WTC11 (cell line): ENCODE results near the gene TMEM150B.

Source experiments
- TF ChIP-seq, protein P1 (sequence below): sonication (generic); formaldehyde crosslinking; IDR thresholded peaks from 2 replicates; pipeline ENCODE4 v1.8.1; 2023; ENCODE audit warnings: mild to moderate bottlenecking, missing genetic modification reagents, borderline replicate concordance
- TF ChIP-seq, protein P2 (sequence below): fragments of 200-600 bp; IDR thresholded peaks from 2 replicates; pipeline ENCODE4 v1.8.0; 2022; ENCODE audit warnings: antibody characterized with exemption
- TF ChIP-seq, protein P3 (sequence below): sonication (generic); formaldehyde crosslinking; conservative IDR thresholded peaks from 2 replicates; pipeline ENCODE4 v1.8.1; 2022; ENCODE audit warnings: mild to moderate bottlenecking, missing genetic modification reagents

DNA sequence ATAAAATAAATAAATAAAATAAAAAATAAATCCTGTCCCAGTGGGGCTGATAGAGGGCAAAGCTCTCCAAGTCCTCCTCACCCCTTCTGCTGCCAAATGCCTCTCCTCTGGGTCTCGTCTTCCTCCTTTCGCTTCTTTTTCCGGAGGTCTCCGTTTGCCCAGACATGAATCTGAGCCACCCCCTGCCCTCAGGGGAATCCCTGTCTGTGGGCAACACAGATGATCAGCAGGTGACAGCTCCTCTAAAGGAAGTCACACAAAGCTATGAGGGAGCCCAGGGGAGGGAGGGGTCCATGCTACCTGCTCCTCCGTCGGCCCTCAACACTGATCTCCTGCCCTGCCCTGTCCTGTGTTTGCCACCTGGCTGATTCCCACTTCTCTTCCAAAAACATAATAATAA is 479 bp downstream of the TMEM150B start:
- TF ChIP-seq, protein P1, sequence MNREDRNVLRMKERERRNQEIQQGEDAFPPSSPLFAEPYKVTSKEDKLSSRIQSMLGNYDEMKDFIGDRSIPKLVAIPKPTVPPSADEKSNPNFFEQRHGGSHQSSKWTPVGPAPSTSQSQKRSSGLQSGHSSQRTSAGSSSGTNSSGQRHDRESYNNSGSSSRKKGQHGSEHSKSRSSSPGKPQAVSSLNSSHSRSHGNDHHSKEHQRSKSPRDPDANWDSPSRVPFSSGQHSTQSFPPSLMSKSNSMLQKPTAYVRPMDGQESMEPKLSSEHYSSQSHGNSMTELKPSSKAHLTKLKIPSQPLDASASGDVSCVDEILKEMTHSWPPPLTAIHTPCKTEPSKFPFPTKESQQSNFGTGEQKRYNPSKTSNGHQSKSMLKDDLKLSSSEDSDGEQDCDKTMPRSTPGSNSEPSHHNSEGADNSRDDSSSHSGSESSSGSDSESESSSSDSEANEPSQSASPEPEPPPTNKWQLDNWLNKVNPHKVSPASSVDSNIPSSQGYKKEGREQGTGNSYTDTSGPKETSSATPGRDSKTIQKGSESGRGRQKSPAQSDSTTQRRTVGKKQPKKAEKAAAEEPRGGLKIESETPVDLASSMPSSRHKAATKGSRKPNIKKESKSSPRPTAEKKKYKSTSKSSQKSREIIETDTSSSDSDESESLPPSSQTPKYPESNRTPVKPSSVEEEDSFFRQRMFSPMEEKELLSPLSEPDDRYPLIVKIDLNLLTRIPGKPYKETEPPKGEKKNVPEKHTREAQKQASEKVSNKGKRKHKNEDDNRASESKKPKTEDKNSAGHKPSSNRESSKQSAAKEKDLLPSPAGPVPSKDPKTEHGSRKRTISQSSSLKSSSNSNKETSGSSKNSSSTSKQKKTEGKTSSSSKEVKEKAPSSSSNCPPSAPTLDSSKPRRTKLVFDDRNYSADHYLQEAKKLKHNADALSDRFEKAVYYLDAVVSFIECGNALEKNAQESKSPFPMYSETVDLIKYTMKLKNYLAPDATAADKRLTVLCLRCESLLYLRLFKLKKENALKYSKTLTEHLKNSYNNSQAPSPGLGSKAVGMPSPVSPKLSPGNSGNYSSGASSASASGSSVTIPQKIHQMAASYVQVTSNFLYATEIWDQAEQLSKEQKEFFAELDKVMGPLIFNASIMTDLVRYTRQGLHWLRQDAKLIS (CRISPR knock-in tag): no peak
- TF ChIP-seq, protein P2, sequence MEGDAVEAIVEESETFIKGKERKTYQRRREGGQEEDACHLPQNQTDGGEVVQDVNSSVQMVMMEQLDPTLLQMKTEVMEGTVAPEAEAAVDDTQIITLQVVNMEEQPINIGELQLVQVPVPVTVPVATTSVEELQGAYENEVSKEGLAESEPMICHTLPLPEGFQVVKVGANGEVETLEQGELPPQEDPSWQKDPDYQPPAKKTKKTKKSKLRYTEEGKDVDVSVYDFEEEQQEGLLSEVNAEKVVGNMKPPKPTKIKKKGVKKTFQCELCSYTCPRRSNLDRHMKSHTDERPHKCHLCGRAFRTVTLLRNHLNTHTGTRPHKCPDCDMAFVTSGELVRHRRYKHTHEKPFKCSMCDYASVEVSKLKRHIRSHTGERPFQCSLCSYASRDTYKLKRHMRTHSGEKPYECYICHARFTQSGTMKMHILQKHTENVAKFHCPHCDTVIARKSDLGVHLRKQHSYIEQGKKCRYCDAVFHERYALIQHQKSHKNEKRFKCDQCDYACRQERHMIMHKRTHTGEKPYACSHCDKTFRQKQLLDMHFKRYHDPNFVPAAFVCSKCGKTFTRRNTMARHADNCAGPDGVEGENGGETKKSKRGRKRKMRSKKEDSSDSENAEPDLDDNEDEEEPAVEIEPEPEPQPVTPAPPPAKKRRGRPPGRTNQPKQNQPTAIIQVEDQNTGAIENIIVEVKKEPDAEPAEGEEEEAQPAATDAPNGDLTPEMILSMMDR: no peak
- TF ChIP-seq, protein P3, sequence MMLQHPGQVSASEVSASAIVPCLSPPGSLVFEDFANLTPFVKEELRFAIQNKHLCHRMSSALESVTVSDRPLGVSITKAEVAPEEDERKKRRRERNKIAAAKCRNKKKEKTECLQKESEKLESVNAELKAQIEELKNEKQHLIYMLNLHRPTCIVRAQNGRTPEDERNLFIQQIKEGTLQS: no peak
